GM12872 (cell line): Measurements from ENCODE around the gene MAN1A1.

Source experiments
- TF ChIP-seq, protein P1 (sequence below): IDR thresholded peaks from 3 replicates; pipeline ENCODE4 v1.5.1; 2011; ENCODE audit warnings: low read depth, mild to moderate bottlenecking, low read length, moderate library complexity; ENCODE audit not compliant: insufficient read depth

The MAN1A1 gene

GRCh38 chr6:119196715-119197114, 152.8 kb downstream of the MAN1A1 start:
- TF ChIP-seq, protein P1, sequence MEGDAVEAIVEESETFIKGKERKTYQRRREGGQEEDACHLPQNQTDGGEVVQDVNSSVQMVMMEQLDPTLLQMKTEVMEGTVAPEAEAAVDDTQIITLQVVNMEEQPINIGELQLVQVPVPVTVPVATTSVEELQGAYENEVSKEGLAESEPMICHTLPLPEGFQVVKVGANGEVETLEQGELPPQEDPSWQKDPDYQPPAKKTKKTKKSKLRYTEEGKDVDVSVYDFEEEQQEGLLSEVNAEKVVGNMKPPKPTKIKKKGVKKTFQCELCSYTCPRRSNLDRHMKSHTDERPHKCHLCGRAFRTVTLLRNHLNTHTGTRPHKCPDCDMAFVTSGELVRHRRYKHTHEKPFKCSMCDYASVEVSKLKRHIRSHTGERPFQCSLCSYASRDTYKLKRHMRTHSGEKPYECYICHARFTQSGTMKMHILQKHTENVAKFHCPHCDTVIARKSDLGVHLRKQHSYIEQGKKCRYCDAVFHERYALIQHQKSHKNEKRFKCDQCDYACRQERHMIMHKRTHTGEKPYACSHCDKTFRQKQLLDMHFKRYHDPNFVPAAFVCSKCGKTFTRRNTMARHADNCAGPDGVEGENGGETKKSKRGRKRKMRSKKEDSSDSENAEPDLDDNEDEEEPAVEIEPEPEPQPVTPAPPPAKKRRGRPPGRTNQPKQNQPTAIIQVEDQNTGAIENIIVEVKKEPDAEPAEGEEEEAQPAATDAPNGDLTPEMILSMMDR, result no peak

DNA sequence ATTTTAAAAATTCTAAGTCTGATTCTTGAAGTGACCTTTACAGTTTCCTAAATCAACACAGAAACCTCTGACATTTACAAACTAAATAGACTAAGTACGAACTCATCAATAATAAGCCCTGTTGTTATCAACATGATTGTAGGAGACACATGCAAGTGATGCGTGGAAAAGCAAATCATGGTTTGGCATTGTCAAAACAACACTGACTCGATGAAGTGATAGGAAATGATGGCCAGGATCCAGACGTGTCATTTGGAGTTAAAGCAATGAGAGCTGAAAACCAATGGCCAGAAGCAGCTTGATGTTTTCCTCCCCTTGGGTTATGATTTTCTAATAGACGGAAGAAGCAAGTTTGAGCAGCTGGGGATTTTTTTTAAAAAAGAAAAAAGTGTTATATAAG, 153.7 kb downstream of the MAN1A1 start:
- TF ChIP-seq, protein P1, result no peak

DNA sequence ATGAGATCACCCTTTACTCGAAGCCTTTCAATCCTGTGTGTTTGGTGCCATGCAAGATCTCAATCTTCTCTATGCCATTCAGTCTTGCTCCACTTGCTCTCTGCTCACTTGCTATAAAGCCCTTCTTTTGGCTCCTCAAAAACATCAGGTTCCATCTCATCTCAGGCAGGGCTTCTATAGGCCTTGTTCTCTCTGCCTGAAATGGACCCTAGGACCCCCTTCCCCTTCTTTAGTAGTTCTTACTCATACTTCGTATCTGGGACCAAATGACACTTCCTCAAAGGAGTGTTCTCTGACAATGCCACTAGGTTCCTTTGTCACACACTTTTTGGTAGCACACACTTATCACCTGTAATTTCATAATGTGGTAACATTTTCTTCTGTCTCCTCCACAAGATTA, 154.4 kb downstream of the MAN1A1 start:
- TF ChIP-seq, protein P1, result no peak

DNA sequence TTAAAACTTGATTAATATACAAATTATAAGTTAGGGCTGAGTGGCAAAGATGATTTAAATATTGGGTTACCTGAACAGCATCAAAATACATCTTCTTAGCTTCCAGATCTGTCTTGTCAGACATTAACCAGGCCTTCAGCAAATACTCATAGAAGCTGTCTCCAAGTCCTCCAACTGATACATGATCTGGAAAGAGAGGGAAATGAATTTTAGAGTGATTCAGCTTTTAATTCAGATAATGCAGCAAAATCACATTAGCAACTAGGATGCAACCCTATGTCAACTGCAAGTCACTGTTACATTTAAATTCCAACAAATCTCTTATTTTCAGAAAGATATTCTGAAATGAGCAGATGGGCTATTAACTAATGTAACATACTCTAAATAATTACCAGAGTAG, 155.9 kb downstream of the MAN1A1 start:
- TF ChIP-seq, protein P1, result no peak

DNA sequence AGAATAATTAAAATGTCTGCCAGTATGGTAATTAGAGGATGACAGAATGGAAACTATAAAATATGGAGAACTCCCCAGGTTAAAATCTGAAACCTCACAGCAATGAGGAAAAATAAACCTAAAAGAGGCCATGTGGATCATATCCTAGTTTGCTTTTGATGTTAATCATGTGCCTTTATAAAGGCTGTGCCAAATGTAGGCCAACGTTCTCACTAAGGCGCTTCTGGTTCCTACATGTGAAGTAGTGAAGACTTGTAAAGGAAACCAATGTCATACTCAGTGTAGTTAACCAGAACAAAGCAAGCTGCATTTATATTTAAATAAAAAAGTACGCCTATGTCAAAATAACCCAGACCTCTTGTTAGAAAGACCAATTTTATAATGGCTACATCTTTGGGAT, 157.4 kb downstream of the MAN1A1 start:
- TF ChIP-seq, protein P1, result no peak

DNA sequence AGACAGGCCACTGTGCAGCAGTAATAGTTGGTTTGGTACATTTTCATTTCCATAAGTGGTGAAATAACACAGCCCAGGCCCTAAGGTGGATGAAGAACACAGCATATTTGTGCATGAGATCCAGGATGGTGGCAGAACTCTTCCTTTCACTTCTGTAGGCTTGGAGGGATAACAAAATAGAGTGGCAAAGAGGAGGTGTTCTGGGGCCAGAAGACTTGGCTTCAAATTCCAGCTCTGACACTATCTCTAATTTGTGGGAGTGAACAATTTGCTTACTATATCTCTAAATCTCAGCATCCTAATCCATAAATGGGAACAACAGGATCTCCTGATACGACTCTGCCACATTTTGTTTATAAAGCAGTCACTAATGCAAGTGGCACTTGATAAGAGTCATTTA, 159.4 kb downstream of the MAN1A1 start:
- TF ChIP-seq, protein P1, result no peak

DNA sequence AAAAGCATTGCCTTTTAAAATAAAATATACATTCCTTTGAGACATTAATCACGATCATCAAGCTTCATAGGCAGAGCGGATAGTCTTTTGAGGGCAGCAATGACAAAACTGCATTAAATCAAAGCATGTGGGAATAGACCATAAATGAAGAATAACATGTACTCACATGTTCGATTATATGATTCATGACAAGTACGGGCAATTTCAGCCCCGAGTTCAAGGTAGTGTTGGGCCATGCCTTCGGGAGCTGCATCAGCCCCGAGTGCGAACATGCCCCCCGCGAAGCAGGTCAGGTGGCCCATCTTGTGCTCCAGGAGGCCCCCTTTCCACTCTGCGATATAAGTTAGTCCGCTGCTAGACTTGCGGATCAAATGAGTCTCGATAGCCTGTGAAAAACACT, 160.1 kb downstream of the MAN1A1 start:
- TF ChIP-seq, protein P1, result no peak

GRCh38 chr6:119187596-119187995, 162.0 kb downstream of the MAN1A1 start:
- TF ChIP-seq, protein P1, result no peak
